Stimulated activated CD4-positive, alpha-beta T cell treated with anti-CD3 and anti-CD28 coated beads, Interleukin-12 subunit alpha, Interleukin-12 subunit beta, amount 100 ng/mL, for 24 hours (primary cell): ENCODE measurements around the gene YY2.
"Not testable (repeated sequence)": the region's sequence is repeated elsewhere in the genome, so short reads cannot be mapped to it uniquely, and the experiment has no call there.

Experiments used
- DNase-seq, 2 experiments: peaks; one replicate each; pipeline ENCODE4 v3.0.0-alpha.2; 2020; ENCODE audit warnings: low read depth in 2 of 2

The YY2 gene

DNA sequence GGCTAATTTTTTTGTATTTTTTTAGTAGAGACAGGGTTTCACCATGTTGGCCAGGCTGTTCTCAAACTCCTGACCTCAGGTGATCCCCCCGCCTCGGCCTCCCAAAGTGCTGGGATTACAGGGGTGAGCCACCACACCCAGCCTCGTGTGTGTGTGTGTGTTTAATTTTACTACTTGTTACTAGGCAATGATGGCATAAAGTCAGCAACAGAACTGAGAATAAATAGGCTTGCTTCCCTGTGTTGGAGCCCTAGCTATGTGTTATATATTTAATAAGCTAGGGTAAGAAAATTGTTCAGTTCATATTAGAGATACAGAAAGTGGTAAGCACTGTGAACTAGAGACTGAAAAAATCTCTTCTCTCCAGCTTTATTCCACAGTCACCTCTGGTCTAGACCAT is 18.4 kb downstream of the YY2 start:
- DNase-seq, result not testable (repeated sequence)

DNA sequence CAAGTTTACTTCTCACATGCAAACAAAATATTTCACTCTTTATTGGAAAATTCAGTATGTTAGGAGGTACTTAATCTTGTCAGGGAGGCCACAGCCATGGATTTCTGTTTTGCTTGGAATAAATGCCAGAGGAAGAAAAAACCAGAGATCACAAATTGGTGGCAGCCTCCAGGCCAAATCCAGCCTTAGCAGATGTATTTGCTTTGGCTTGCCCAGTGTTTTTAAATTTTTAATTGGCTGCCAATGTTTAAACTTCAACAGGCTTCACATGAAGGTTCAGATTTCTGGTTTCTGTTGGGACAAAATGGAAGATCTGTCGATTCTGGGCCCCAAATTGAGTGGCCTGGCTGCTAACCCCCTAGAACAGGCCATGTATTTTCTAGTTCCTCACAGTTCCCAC is 19.2 kb downstream of the YY2 start:
- no peak for DNase-seq

DNA sequence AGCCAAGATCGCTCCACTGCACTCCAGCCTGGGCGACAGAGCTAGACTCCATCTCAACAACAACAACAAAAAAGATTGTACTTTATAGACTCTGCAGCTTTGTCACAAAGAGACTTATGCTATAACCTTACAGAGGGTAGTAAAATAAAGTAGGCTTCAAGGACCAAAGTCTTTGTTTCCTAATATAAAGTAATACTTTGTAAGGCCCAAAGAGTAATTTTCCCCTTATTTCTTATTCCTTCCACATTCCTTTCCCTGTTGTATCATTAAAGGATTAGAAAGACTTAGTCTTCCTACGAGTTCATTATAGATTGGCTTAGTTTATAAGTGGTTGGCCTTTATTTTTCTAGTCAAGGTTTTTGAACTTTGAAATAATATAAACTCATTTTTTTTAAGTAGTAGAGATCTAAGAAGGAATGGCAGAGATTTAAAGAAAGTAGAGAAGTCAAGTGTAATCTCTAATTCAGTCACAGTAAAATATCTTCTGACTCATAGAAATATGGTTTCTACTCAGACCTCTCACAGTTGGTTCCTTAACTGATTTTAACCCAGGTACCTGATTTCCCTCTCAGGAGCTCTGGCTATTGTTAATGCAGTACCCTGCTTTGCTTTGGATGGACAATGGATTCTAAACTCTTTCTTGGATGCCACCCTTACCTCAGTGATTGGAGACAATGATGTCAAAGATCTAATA is 26.2 kb downstream of the YY2 start:
- no peak for DNase-seq

DNA sequence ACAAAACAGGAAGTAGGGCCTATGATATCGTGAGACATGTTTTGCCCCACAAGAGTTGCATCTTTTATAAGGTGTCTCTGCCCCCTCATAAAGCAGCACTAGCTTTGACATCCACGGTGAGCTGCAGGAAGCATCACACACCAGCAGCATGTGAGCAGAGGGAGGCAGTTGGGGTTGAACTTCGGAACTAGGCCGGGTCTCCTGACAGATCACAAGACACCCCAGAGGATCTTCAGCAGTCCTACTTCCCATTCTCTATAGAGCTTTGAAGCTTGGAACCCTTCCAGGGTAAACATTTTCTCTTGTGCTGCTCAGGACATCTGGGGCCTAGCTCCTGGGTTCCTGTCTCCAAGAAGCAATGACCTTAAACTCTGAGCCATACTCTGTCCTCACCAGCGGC is 27.5 kb downstream of the YY2 start:
- DNase-seq, result no peak

DNA sequence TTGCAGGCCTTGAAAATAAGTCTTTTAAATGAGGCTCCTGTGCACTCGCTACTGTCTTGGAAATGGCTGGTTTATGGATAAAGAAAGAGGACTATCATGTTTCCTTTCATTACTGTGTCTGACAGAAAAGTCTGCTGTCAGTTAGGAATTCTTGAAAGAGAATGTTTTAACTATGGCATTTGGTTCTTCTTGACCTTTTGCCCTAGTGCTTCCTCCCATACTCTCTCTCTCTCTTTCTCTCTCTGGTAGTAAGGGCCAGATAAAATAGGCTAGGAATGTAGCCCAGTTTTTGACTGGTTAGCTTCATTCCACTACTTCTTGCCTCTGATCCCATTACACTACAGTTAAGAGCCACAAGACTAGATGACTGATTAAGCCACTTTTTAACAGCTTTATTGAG is 29.8 kb downstream of the YY2 start:
- DNase-seq, result no peak

DNA sequence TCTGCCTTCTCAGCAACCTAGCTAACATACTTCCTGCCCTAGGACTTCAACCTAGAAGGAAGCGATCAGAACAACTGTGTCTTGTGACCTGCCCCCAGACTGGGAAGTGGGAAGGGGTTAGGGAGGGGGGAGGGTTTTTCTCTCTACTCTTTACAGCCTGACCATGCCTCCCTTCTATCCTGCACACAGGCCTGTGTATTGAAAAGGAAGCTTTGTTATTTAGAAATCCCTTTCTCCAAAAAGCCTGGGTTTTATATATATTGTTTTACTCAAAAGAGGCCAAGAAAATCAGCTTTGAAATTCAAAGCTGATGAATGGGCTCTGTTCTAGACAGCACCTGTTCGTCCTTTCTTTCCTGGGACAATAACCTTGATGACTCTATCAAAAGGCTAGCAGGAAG is 49.5 kb downstream of the YY2 start:
- no peak for DNase-seq

DNA sequence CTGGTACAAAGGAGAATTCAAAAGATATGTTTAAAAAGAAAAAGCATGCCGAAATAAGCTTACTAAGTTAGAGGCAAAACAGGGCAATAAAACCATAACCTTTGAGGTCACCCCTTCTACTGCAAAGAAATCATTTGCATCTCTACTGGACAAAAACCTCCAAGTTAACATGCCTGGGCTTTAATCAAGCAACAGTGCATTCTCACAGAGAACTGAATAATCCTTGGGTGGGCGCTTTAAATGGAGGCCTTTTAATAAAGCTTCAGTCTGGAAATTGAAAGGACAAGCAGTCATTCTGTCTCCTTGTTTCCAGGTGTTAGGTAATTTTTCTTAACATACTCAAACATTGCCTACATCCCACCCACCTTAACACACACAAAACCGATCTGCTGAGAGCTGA is 50.2 kb downstream of the YY2 start:
- no peak for DNase-seq

DNA sequence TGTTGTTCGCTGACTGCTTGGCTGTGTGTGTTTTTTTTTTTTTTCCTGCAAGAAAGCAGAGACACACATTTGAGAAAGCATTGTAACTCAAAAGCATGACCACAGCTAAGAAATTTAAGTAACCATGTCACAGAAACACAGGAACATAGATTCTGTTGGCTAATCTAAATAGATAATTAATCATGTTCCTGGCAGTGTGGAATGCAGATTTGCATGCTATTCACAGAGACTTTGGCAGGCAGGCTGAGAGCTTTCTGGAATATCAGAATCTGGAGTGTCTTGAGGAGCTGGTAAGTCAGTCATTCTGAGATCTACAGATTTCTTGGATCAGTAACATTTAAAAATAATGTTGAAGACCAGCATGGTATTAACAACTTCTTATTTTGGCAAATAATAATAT is 51.5 kb downstream of the YY2 start:
- no peak for DNase-seq
